Measurements from ENCODE around the gene BNIPL.

The BNIPL gene

GRCh38 chr1:151047591-151047924, 11.2 kb downstream of the BNIPL start, which contains the start of gene C1orf56:
C1orf56 (plus strand) TSS chr1:151047751; CDS start chr1:151047848, 97 bp downstream.
- Histone ChIP-seq H3K36me3 (ENCODE audit: insufficient read depth, low read length) (peaks cover 28% of the 10 kb centered on the region), H3K27ac (ENCODE audit: low read depth, low read length) (peak within 1 kb of the TSS; percentile 88), H3K4me1 (ENCODE audit: insufficient read depth, low read length) (peaks cover 11% of the 10 kb centered on the region; the same call in 1 of the 2 replicates), H3K9me3 (ENCODE audit: insufficient read depth, low read depth, low read length) (no peaks in the 10 kb centered on the region), H3K9ac (ENCODE audit: low read depth, low read length) (peak within 1 kb of the TSS; percentile 84), H3K27me3 (ENCODE audit: insufficient read depth, low read length) (no peaks in the 10 kb centered on the region), H3K4me3 (ENCODE audit: low read length) (peak within 1 kb of the TSS; percentile 82)
- under 1% methylated on average over 29 of the region's 29 CpGs for WGBS

- peak overlapping the region; percentile 84 for H3K9ac ChIP-seq (ENCODE audit: low read depth, low read length)
- peak overlapping the region; percentile 82 for H3K4me3 ChIP-seq (ENCODE audit: low read length)
Measured at GRCh38 chr1:151047925-151048644, 11.7 kb downstream of the BNIPL start.

GRCh38 chr1:151048645-151049032, 12.3 kb downstream of the BNIPL start:
- H3K27me3 ChIP-seq (ENCODE audit: insufficient read depth, low read length): no peaks in the 10 kb centered on the region
- no peak overlapping the region for H3K27ac ChIP-seq (ENCODE audit: low read depth, low read length)
- H3K4me1 ChIP-seq (ENCODE audit: insufficient read depth, low read length): peaks cover 11% of the 10 kb centered on the region; the same call in 1 of the 2 replicates
- WGBS: 35% methylated on average over 3 of the region's 3 CpGs
- no peaks in the 10 kb centered on the region for H3K9me3 ChIP-seq (ENCODE audit: insufficient read depth, low read depth, low read length)
- peaks cover 35% of the 10 kb centered on the region for H3K36me3 ChIP-seq (ENCODE audit: insufficient read depth, low read length)
- peak overlapping the region; percentile 84; the same call in 1 of the 2 replicates for H3K9ac ChIP-seq (ENCODE audit: low read depth, low read length)
- H3K4me3 ChIP-seq (ENCODE audit: low read length): peak overlapping the region; percentile 82

More at GRCh38 chr1:151047925-151048644, 11.7 kb downstream of the BNIPL start:
- H3K27me3 ChIP-seq (ENCODE audit: insufficient read depth, low read length): no peaks in the 10 kb centered on the region
- peaks cover 33% of the 10 kb centered on the region for H3K36me3 ChIP-seq (ENCODE audit: insufficient read depth, low read length)
- H3K27ac ChIP-seq (ENCODE audit: low read depth, low read length): peak overlapping the region; percentile 88
- H3K4me1 ChIP-seq (ENCODE audit: insufficient read depth, low read length): peaks cover 11% of the 10 kb centered on the region; the same call in 1 of the 2 replicates
- under 1% methylated on average over 48 of the region's 48 CpGs for WGBS
- H3K9me3 ChIP-seq (ENCODE audit: insufficient read depth, low read depth, low read length): no peaks in the 10 kb centered on the region

GRCh38 chr1:151049458-151049857, 13.1 kb downstream of the BNIPL start:
- Histone ChIP-seq H3K27ac (ENCODE audit: low read depth, low read length) (no peak overlapping the region), H3K4me1 (ENCODE audit: insufficient read depth, low read length) (peaks cover 11% of the 10 kb centered on the region; the same call in 1 of the 2 replicates), H3K27me3 (ENCODE audit: insufficient read depth, low read length) (no peaks in the 10 kb centered on the region), H3K9me3 (ENCODE audit: insufficient read depth, low read depth, low read length) (no peaks in the 10 kb centered on the region), H3K36me3 (ENCODE audit: insufficient read depth, low read length) (peaks cover 44% of the 10 kb centered on the region), H3K9ac (ENCODE audit: low read depth, low read length) (no peak overlapping the region), H3K4me3 (ENCODE audit: low read length) (no peak overlapping the region)
- 95% methylated on average over 5 of the region's 5 CpGs for WGBS

- H3K27ac ChIP-seq (ENCODE audit: low read depth, low read length): no peak overlapping the region
- peaks cover 51% of the 10 kb centered on the region for H3K36me3 ChIP-seq (ENCODE audit: insufficient read depth, low read length)
- no peak overlapping the region for H3K4me3 ChIP-seq (ENCODE audit: low read length)
Measured at GRCh38 chr1:151050051-151050688, 13.8 kb downstream of the BNIPL start.

GRCh38 chr1:151051356-151052009, 15.1 kb downstream of the BNIPL start:
- Histone ChIP-seq H3K9me3 (ENCODE audit: insufficient read depth, low read depth, low read length) (no peaks in the 10 kb centered on the region), H3K4me3 (ENCODE audit: low read length) (no peak overlapping the region), H3K36me3 (ENCODE audit: insufficient read depth, low read length) (peaks cover 64% of the 10 kb centered on the region), H3K27me3 (ENCODE audit: insufficient read depth, low read length) (no peaks in the 10 kb centered on the region), H3K27ac (ENCODE audit: low read depth, low read length) (no peak overlapping the region), H3K4me1 (ENCODE audit: insufficient read depth, low read length) (peaks cover 11% of the 10 kb centered on the region; the same call in 1 of the 2 replicates), H3K9ac (ENCODE audit: low read depth, low read length) (no peak overlapping the region)
- WGBS: 92% methylated on average over 2 of the region's 2 CpGs

More at GRCh38 chr1:151050051-151050688, 13.8 kb downstream of the BNIPL start:
- no peaks in the 10 kb centered on the region for H3K9me3 ChIP-seq (ENCODE audit: insufficient read depth, low read depth, low read length)
- no peaks in the 10 kb centered on the region for H3K27me3 ChIP-seq (ENCODE audit: insufficient read depth, low read length)
- H3K9ac ChIP-seq (ENCODE audit: low read depth, low read length): no peak overlapping the region
- WGBS: 100% methylated on average over 2 of the region's 2 CpGs
- peaks cover 11% of the 10 kb centered on the region; the same call in 1 of the 2 replicates for H3K4me1 ChIP-seq (ENCODE audit: insufficient read depth, low read length)

GRCh38 chr1:151054971-151055547, 18.7 kb downstream of the BNIPL start:
- H3K4me3 ChIP-seq (ENCODE audit: low read length): no peak overlapping the region
- H3K9me3 ChIP-seq (ENCODE audit: insufficient read depth, low read depth, low read length): no peaks in the 10 kb centered on the region
- H3K9ac ChIP-seq (ENCODE audit: low read depth, low read length): no peak overlapping the region
- H3K36me3 ChIP-seq (ENCODE audit: insufficient read depth, low read length): peaks cover 68% of the 10 kb centered on the region
- peaks cover 12% of the 10 kb centered on the region for H3K4me1 ChIP-seq (ENCODE audit: insufficient read depth, low read length)
- 96% methylated on average over 4 of the region's 4 CpGs for WGBS
- H3K27ac ChIP-seq (ENCODE audit: low read depth, low read length): no peak overlapping the region
- no peaks in the 10 kb centered on the region for H3K27me3 ChIP-seq (ENCODE audit: insufficient read depth, low read length)

GRCh38 chr1:151055581-151055980, 19.2 kb downstream of the BNIPL start:
- Histone ChIP-seq H3K27me3 (ENCODE audit: insufficient read depth, low read length) (no peaks in the 10 kb centered on the region), H3K9ac (ENCODE audit: low read depth, low read length) (no peak overlapping the region), H3K27ac (ENCODE audit: low read depth, low read length) (no peak overlapping the region), H3K9me3 (ENCODE audit: insufficient read depth, low read depth, low read length) (no peaks in the 10 kb centered on the region), H3K4me1 (ENCODE audit: insufficient read depth, low read length) (peaks cover 12% of the 10 kb centered on the region), H3K4me3 (ENCODE audit: low read length) (no peak overlapping the region), H3K36me3 (ENCODE audit: insufficient read depth, low read length) (peaks cover 63% of the 10 kb centered on the region)
- 85% methylated on average over 1 of the region's 2 CpGs for WGBS

- H3K9ac ChIP-seq (ENCODE audit: low read depth, low read length): no peak overlapping the region
- peaks cover 57% of the 10 kb centered on the region for H3K36me3 ChIP-seq (ENCODE audit: insufficient read depth, low read length)
- no peak overlapping the region for H3K27ac ChIP-seq (ENCODE audit: low read depth, low read length)
- 60% methylated on average over 2 of the region's 2 CpGs for WGBS
- no peak overlapping the region for H3K4me3 ChIP-seq (ENCODE audit: low read length)
- H3K27me3 ChIP-seq (ENCODE audit: insufficient read depth, low read length): no peaks in the 10 kb centered on the region
- H3K9me3 ChIP-seq (ENCODE audit: insufficient read depth, low read depth, low read length): no peaks in the 10 kb centered on the region
- H3K4me1 ChIP-seq (ENCODE audit: insufficient read depth, low read length): peaks cover 12% of the 10 kb centered on the region
Measured at GRCh38 chr1:151056149-151056548, 19.8 kb downstream of the BNIPL start.

- H3K36me3 ChIP-seq (ENCODE audit: insufficient read depth, low read length): peaks cover 41% of the 10 kb centered on the region
- H3K4me1 ChIP-seq (ENCODE audit: insufficient read depth, low read length): peaks cover 20% of the 10 kb centered on the region
- WGBS: under 1% methylated on average over 10 of the region's 10 CpGs
- no peaks in the 10 kb centered on the region for H3K27me3 ChIP-seq (ENCODE audit: insufficient read depth, low read length)
- H3K9ac ChIP-seq (ENCODE audit: low read depth, low read length): peak overlapping the region; percentile 85
- H3K27ac ChIP-seq (ENCODE audit: low read depth, low read length): peak overlapping the region; percentile 90
- H3K4me3 ChIP-seq (ENCODE audit: low read length): peak overlapping the region; percentile 77
- H3K9me3 ChIP-seq (ENCODE audit: insufficient read depth, low read depth, low read length): no peaks in the 10 kb centered on the region
Measured at GRCh38 chr1:151058692-151059091, 22.3 kb downstream of the BNIPL start.

Data from HUES64 (cell line).